Measurements from ENCODE around the gene POLR3H.

POLR3H gene

GRCh38 chr22:41531715-41532477 lies 12.4 kb downstream of the POLR3H start:
- no peak overlapping the region for H3K4me3 ChIP-seq (replicated peaks; ENCODE audit: low read depth, low read length)
- no peak for TF ChIP-seq CTCF (IDR thresholded peaks at IDR 0.05; ENCODE audit: low read depth, low read length, missing control alignments)
- DNase-seq (ENCODE audit: extremely low read depth, low read depth) = no peak

DNA sequence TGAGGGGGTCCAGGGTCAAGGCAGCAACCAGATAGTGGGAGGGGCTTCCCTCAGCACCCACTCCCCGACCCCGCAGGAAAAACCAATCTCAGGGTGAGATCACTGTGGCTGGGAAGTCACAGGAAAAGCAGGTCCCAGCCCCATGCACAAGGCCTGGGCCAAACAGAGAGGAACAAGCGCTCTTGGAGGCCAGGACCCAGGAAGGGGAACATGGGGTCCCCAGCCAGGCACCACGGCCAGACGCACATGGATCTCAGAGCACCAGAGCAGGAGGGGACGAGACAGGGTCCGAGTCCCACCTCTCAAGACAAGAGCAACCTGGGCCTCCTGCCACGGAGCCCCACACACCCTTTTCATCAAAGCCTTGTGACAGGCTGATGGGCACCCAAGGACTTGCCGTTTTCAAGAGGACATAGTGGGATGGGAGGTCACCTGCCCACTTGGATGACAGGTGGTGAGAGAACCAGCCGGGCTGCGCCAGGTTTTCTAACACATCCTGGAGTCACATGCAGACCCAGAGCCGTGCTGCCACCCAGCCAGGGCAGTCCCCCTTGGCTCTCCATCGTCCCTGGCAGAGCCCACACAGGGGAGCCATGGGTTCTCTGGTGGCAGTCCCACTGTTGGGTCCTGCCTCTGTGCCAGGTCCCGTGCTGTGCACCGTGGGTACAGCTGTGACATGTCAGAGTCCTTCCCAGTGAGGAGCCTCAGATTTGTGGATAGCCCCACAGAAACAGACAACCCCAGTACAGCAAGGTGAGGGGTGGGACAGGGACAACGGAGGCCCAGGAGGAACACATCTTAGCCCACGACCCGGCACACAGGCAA lies 13.2 kb downstream of the POLR3H start:
- DNase-seq (ENCODE audit: extremely low read depth, low read depth) = no peak
- H3K4me3 ChIP-seq (replicated peaks; ENCODE audit: low read depth, low read length) = no peak overlapping the region
- no peak for TF ChIP-seq CTCF (IDR thresholded peaks at IDR 0.05; ENCODE audit: low read depth, low read length, missing control alignments)

DNA sequence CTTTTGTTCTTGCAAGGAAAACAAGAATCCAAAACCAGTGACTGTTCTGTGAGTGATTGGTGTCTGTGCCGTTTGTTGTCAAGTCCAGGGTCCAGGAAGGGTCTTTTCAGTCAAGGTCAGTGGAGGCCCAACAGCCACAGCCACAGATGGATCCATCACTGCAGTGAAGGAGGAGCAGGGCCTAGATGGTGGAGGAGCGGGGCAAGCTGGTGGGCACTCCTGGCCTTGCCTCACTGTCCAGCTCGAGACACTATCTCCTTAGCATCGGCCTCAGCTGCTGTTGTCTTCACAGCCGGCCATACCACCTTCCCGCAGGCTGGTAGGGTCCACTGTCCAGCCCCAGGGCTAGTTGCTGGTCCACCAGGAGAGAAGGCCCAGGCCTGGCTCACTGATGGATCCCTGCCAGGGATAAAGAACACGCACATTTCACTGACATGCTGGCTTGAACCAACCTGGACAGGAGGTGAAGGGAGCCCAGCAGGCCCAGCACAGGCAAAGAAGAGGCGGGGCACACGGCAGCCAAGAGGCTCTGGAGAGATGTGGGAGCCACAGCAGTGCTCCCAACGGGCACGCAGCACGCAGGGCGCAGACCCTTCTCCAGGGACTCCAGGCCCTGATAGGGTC lies 15.2 kb downstream of the POLR3H start:
- H3K4me3 ChIP-seq (replicated peaks; ENCODE audit: low read depth, low read length) = no peak overlapping the region
- no peak for DNase-seq (ENCODE audit: extremely low read depth, low read depth)
- TF ChIP-seq CTCF (IDR thresholded peaks at IDR 0.05; ENCODE audit: low read depth, low read length, missing control alignments) = no peak

GRCh38 chr22:41528132-41528766 lies 16.0 kb downstream of the POLR3H start:
- TF ChIP-seq CTCF (IDR thresholded peaks at IDR 0.05; ENCODE audit: low read depth, low read length, missing control alignments) = no peak
- no peak overlapping the region for H3K4me3 ChIP-seq (replicated peaks; ENCODE audit: low read depth, low read length)
- DNase-seq (ENCODE audit: extremely low read depth, low read depth) = no peak

GRCh38 chr22:41526830-41527799 lies 17.2 kb downstream of the POLR3H start:
- TF ChIP-seq CTCF (IDR thresholded peaks at IDR 0.05; ENCODE audit: low read depth, low read length, missing control alignments) = peak; percentile 90
- DNase-seq (ENCODE audit: extremely low read depth, low read depth) = no peak
- no peak overlapping the region for H3K4me3 ChIP-seq (replicated peaks; ENCODE audit: low read depth, low read length)
